K562 (cell line): ENCODE measurements around the gene CAPZA1. TPM values are rescaled to one million over a fixed set of nuclear protein-coding genes. Genes with fewer than 3 reads are reported as not detected.

Experiments
- ARNT ChIP-seq, 2 experiments: fragments of 450-650 bp; IDR thresholded peaks; 2 replicates each; pipeline ENCODE4 v1.6.1; 2016; ENCODE audit warnings: mild to moderate bottlenecking in 1 of 2
- CHD7 ChIP-seq: fragments of 200-600 bp; sonication (generic); IDR thresholded peaks from one replicate; pipeline ENCODE4 v1.6.1; 2012; ENCODE audit warnings: mild to moderate bottlenecking, low read depth, low read length, inconsistent platforms
- E2F5 ChIP-seq: sonication (generic); formaldehyde crosslinking; IDR thresholded peaks from 2 replicates; pipeline ENCODE4 v1.8.0; 2022; ENCODE audit warnings: mild to moderate bottlenecking, missing genetic modification reagents
- IFI16 ChIP-seq: fragments of 250-450 bp; sonication (Bioruptor Pico); IDR thresholded peaks from 2 replicates; pipeline ENCODE4 v2.1.2; 2022; ENCODE audit warnings: mild to moderate bottlenecking, inconsistent platforms
- JUND ChIP-seq, 2 experiments: IDR thresholded peaks; 2 replicates in 1 of 2; 3 replicates in 1 of 2; pipeline ENCODE4 v1.6.1; 2011; ENCODE audit warnings: borderline replicate concordance in 2 of 2, low read depth in 2 of 2, low read length in 2 of 2, improper control_type of control experiment in 1 of 2, missing biosample characterization in 1 of 2, missing genetic modification characterization in 1 of 2, missing genetic modification reagents in 1 of 2
- POLR2G ChIP-seq: fragments of 200-400 bp; formaldehyde crosslinking; IDR thresholded peaks from 2 replicates; pipeline ENCODE4 v1.6.1; 2017; ENCODE audit warnings: low read depth, mild to moderate bottlenecking, antibody characterized with exemption, low read length, moderate library complexity
- SUPT5H ChIP-seq: fragments of 450-650 bp; IDR thresholded peaks from 2 replicates; pipeline ENCODE4 v1.6.1; 2016
- TCF3 ChIP-seq: sonication (generic); formaldehyde crosslinking; IDR thresholded peaks from 2 replicates; pipeline ENCODE4 v1.4.0; 2020; ENCODE audit warnings: mild to moderate bottlenecking, missing genetic modification reagents
- ZKSCAN1 ChIP-seq: fragments of 150-350 bp; IDR thresholded peaks from 2 replicates; pipeline ENCODE4 v1.6.1; 2016; ENCODE audit warnings: low read depth, low read length
- ZMIZ1 ChIP-seq, 2 experiments: fragments of 150-350 bp in 1 of 2; IDR thresholded peaks; 2 replicates each; pipeline ENCODE4 v1.6.1; 2012 to 2016; ENCODE audit warnings: low read depth in 2 of 2, low read length in 2 of 2, mild to moderate bottlenecking in 1 of 2, moderate library complexity in 1 of 2
- polyA plus RNA-seq, 8 experiments: library from polyadenylated mRNA; depleted of rRNA in 4 of 8; stranded (reverse) in 5 of 8; unstranded in 3 of 8; fragments of >200 nt; fragmentation: Nextera tagmentation in 2 of 8; fragmentation: Illumina TruSeq in 1 of 8; extraction: Ambion mirVana in 2 of 8; extraction: Trizol in 1 of 8; gene quantifications; 2 replicates each; pipeline versions ENCODE4 v1.2.1 to v1.2.3, GENCODE V29; 2011 to 2014; ENCODE audit warnings: inconsistent platforms in 1 of 8, missing spikeins in 1 of 8
- total RNA-seq, 7 experiments: library from RNA; depleted of rRNA in 6 of 7; stranded (reverse); fragments of >200 nt in 6 of 7; fragmentation: Illumina TruSeq in 2 of 7; extraction: Trizol in 2 of 7; gene quantifications; 2 replicates each; pipeline versions ENCODE4 v1.2.1 to v1.2.3, GENCODE V29; 2011 to 2021; ENCODE audit warnings: low replicate concordance in 1 of 7

CAPZA1 gene
- total and polyA plus RNA-seq, 9 of the 15 experiments (the other 6 are each of a cell fraction or from before 2014, with no cell fraction given), result 237 to 1,020 (median 306) TPM

DNA sequence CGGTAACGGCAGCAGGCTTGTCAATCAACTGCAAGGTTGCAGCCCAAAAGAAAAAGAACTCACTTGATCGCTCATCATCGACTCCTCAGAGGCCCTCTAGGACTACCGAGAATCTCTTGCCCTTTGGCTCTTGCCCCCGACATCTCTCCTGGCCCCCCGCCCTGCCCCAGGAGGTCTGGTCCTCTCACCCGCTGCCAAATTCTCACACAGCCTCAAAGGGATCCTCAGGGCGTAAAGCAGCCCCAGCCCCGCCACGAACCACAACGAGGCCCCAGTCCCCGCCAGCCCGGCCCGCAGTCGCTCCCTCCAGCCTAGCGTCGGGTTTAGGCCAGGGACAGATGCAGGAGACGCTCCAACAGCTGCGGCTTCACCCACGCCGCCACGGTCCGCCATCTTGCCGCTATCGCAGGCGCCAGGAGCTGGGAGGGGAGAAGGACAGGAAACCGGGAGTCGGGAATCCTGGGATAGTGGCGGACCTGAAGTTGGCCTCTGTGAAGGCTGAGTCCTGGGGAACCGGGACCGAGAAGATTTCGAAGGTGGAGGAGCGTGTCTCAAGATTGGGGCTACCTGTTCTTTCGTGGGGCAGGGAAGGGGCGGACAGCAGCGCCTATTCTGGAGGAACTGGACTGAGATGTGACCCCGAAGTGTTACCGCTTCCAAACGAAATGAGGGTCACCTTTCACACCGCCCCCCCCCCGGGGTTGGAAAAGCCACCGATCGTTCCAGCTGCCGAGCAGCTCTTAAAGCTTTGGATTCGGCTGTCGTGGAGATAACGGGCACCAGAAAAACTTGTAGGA, 713 bp upstream of the CAPZA1 start, which contains the start of gene ST7L (continued):
- TF ChIP-seq CHD7 (no peak), IFI16 (CRISPR knock-in tag) (no peak), TCF3 (peak; percentile 48), ZMIZ1 (IDR thresholded peaks at IDR 0.05; ENCODE audit: low read depth in 2 of 2, low read length in 2 of 2) (no peak), ARNT (IDR thresholded peaks at IDR 0.05) (peak in 1 of 2 experiments; percentile 23; a peak in 1 of 4 replicates), JUND (IDR thresholded peaks at IDR 0.05; ENCODE audit: borderline replicate concordance, low read depth, low read length) (peak; percentile 24), JUND (tag; IDR thresholded peaks at IDR 0.05; ENCODE audit: borderline replicate concordance, low read depth, low read length) (no peak), SUPT5H (peak; percentile 83), E2F5 (CRISPR knock-in tag) (0 out of 2 replicates have a peak, but pooled peaks have one; percentile 61), ZKSCAN1 (0 out of 2 replicates have a peak, but pooled peaks have one; percentile 12), POLR2G (peak; percentile 91)
